ENCODE results near the gene SMYD3.
A peak's percentile ranks its signal among the peaks of the same experiment; 100 is the strongest.
"Not testable (repeated sequence)": the region's sequence is repeated elsewhere in the genome, so short reads cannot be mapped to it uniquely, and the experiment has no call there.

Gene SMYD3

GRCh38 chr1:245715291-245715701 is 791.8 kb downstream of the SMYD3 start:
- no peak overlapping the region for H3K4ac ChIP-seq (ENCODE audit: low read depth in 1 of 2, low read length in 2 of 2)
- no peak overlapping the region for H3K14ac ChIP-seq (ENCODE audit: low read length in 2 of 2)
- H3K18ac ChIP-seq (ENCODE audit: low read depth in 1 of 2, low read length in 2 of 2), result peak overlapping the region in 1 of 2 experiments; percentile 11
- no peak overlapping the region for H2AFZ ChIP-seq (ENCODE audit: low read depth, low read length)
- peak; percentile 10 for DNase-seq
- peaks cover 0 to 5% of the 10 kb centered on the region in 2 experiments for H3K27me3 ChIP-seq (ENCODE audit: control insufficient read depth in 1 of 2, insufficient read depth in 1 of 2, low read length in 2 of 2)
- no peak overlapping the region for H4K91ac ChIP-seq (ENCODE audit: low read length)
- H2BK12ac ChIP-seq (ENCODE audit: low read length in 2 of 2), result no peak overlapping the region
- no peak overlapping the region for H3K23ac ChIP-seq (ENCODE audit: low read length in 2 of 2)
- no peak overlapping the region for H2BK120ac ChIP-seq (ENCODE audit: low read depth, low read length)
- H3K4me3 ChIP-seq (ENCODE audit: insufficient read depth in 1 of 2, low read depth in 1 of 2, low read length in 2 of 2), result no peak overlapping the region
- no peaks in the 10 kb centered on the region for H3K79me1 ChIP-seq (replicated peaks; ENCODE audit: low read length, poor library complexity, severe bottlenecking)
- H2BK15ac ChIP-seq (ENCODE audit: low read depth, poor library complexity, severe bottlenecking), result no peak overlapping the region
- no peak overlapping the region for H4K8ac ChIP-seq (ENCODE audit: low read length)
- H3K9me3 ChIP-seq (ENCODE audit: control insufficient read depth, low read length), result no peaks in the 10 kb centered on the region
- H3K36me3 ChIP-seq (ENCODE audit: control insufficient read depth in 1 of 2, insufficient read depth in 2 of 2, low read depth in 1 of 2, low read length in 2 of 2), result no peaks in the 10 kb centered on the region
- no peak overlapping the region for H3K4me2 ChIP-seq (ENCODE audit: low read length, poor library complexity, severe bottlenecking)
- no peak overlapping the region for H2AK5ac ChIP-seq (ENCODE audit: low read length, severe bottlenecking)
- peaks cover 10% of the 10 kb centered on the region for H3K4me1 ChIP-seq (ENCODE audit: control insufficient read depth, insufficient read depth, low read depth, low read length)
- H3K27ac ChIP-seq (ENCODE audit: low read length, poor library complexity, severe bottlenecking), result no peak overlapping the region
- H2BK5ac ChIP-seq (ENCODE audit: low read depth, low read length, poor library complexity, severe bottlenecking), result no peak overlapping the region
- H3K9ac ChIP-seq (ENCODE audit: low read length), result no peak overlapping the region
- 68% methylated on average over 9 of the region's 9 CpGs for WGBS

GRCh38 chr1:245714027-245714426 is 793.1 kb downstream of the SMYD3 start:
- WGBS, result 100% methylated on average over 1 of the region's 3 CpGs

GRCh38 chr1:245710961-245711903 is 795.8 kb downstream of the SMYD3 start:
- Histone ChIP-seq H3K4me3 (ENCODE audit: insufficient read depth in 1 of 2, low read depth in 1 of 2, low read length in 2 of 2) (no peak overlapping the region), H2BK5ac (ENCODE audit: low read depth, low read length, poor library complexity, severe bottlenecking) (no peak overlapping the region), H3K14ac (ENCODE audit: low read length in 2 of 2) (no peak overlapping the region), H4K8ac (ENCODE audit: low read length) (no peak overlapping the region), H3K23ac (ENCODE audit: low read length in 2 of 2) (no peak overlapping the region), H2BK12ac (ENCODE audit: low read length in 2 of 2) (no peak overlapping the region), H3K18ac (ENCODE audit: low read depth in 1 of 2, low read length in 2 of 2) (no peak overlapping the region), H3K36me3 (ENCODE audit: control insufficient read depth in 1 of 2, insufficient read depth in 2 of 2, low read depth in 1 of 2, low read length in 2 of 2) (no peaks in the 10 kb centered on the region), H3K79me1 (replicated peaks; ENCODE audit: low read length, poor library complexity, severe bottlenecking) (no peaks in the 10 kb centered on the region), H3K4me1 (ENCODE audit: control insufficient read depth, insufficient read depth, low read depth, low read length) (peaks cover 9% of the 10 kb centered on the region), H3K27ac (ENCODE audit: low read length, poor library complexity, severe bottlenecking) (no peak overlapping the region), H3K9me3 (ENCODE audit: control insufficient read depth, low read length) (no peaks in the 10 kb centered on the region), H2AFZ (ENCODE audit: low read depth, low read length) (no peak overlapping the region), H2AK5ac (ENCODE audit: low read length, severe bottlenecking) (no peak overlapping the region), H3K9ac (ENCODE audit: low read length) (no peak overlapping the region), H3K27me3 (ENCODE audit: control insufficient read depth in 1 of 2, insufficient read depth in 1 of 2, low read length in 2 of 2) (peaks cover 0 to 5% of the 10 kb centered on the region in 2 experiments), H2BK120ac (ENCODE audit: low read depth, low read length) (no peak overlapping the region), H4K91ac (ENCODE audit: low read length) (no peak overlapping the region), H3K4me2 (ENCODE audit: low read length, poor library complexity, severe bottlenecking) (no peak overlapping the region), H3K4ac (ENCODE audit: low read depth in 1 of 2, low read length in 2 of 2) (no peak overlapping the region), H2BK15ac (ENCODE audit: low read depth, poor library complexity, severe bottlenecking) (no peak overlapping the region)
- WGBS, result 80% methylated on average over 30 of the region's 30 CpGs
- DNase-seq, result no peak

More at GRCh38 chr1:245714027-245714426, 793.1 kb downstream of the SMYD3 start:
- not testable (repeated sequence) for H2BK120ac ChIP-seq (ENCODE audit: low read depth, low read length); H3K36me3 ChIP-seq (ENCODE audit: control insufficient read depth in 1 of 2, insufficient read depth in 2 of 2, low read depth in 1 of 2, low read length in 2 of 2); H4K91ac ChIP-seq (ENCODE audit: low read length); H3K23ac ChIP-seq (ENCODE audit: low read length in 2 of 2); H2BK5ac ChIP-seq (ENCODE audit: low read depth, low read length, poor library complexity, severe bottlenecking); DNase-seq; H3K79me1 ChIP-seq (replicated peaks; ENCODE audit: low read length, poor library complexity, severe bottlenecking); H2AFZ ChIP-seq (ENCODE audit: low read depth, low read length); H3K14ac ChIP-seq (ENCODE audit: low read length in 2 of 2); H3K4me3 ChIP-seq (ENCODE audit: insufficient read depth in 1 of 2, low read depth in 1 of 2, low read length in 2 of 2); H3K27me3 ChIP-seq (ENCODE audit: control insufficient read depth in 1 of 2, insufficient read depth in 1 of 2, low read length in 2 of 2); H2BK12ac ChIP-seq (ENCODE audit: low read length in 2 of 2); H4K8ac ChIP-seq (ENCODE audit: low read length); H3K18ac ChIP-seq (ENCODE audit: low read depth in 1 of 2, low read length in 2 of 2); H3K4me2 ChIP-seq (ENCODE audit: low read length, poor library complexity, severe bottlenecking); H3K27ac ChIP-seq (ENCODE audit: low read length, poor library complexity, severe bottlenecking); H2BK15ac ChIP-seq (ENCODE audit: low read depth, poor library complexity, severe bottlenecking); H3K9ac ChIP-seq (ENCODE audit: low read length); H3K9me3 ChIP-seq (ENCODE audit: control insufficient read depth, low read length); H2AK5ac ChIP-seq (ENCODE audit: low read length, severe bottlenecking); H3K4ac ChIP-seq (ENCODE audit: low read depth in 1 of 2, low read length in 2 of 2)
- peaks cover 10% of the 10 kb centered on the region for H3K4me1 ChIP-seq (ENCODE audit: control insufficient read depth, insufficient read depth, low read depth, low read length)

GRCh38 chr1:245707941-245708340 is 799.1 kb downstream of the SMYD3 start:
- Histone ChIP-seq H2BK5ac (ENCODE audit: low read depth, low read length, poor library complexity, severe bottlenecking) (no peak overlapping the region), H4K8ac (ENCODE audit: low read length) (no peak overlapping the region), H2BK15ac (ENCODE audit: low read depth, poor library complexity, severe bottlenecking) (no peak overlapping the region), H3K4me3 (ENCODE audit: insufficient read depth in 1 of 2, low read depth in 1 of 2, low read length in 2 of 2) (no peak overlapping the region), H4K91ac (ENCODE audit: low read length) (no peak overlapping the region), H3K14ac (ENCODE audit: low read length in 2 of 2) (no peak overlapping the region), H2BK12ac (ENCODE audit: low read length in 2 of 2) (no peak overlapping the region), H3K27ac (ENCODE audit: low read length, poor library complexity, severe bottlenecking) (no peak overlapping the region), H3K4me2 (ENCODE audit: low read length, poor library complexity, severe bottlenecking) (no peak overlapping the region), H3K9ac (ENCODE audit: low read length) (no peak overlapping the region), H3K79me1 (replicated peaks; ENCODE audit: low read length, poor library complexity, severe bottlenecking) (no peaks in the 10 kb centered on the region), H3K4me1 (ENCODE audit: control insufficient read depth, insufficient read depth, low read depth, low read length) (peaks cover 10% of the 10 kb centered on the region), H3K27me3 (ENCODE audit: control insufficient read depth in 1 of 2, insufficient read depth in 1 of 2, low read length in 2 of 2) (peaks cover 0 to 5% of the 10 kb centered on the region in 2 experiments), H2AFZ (ENCODE audit: low read depth, low read length) (no peak overlapping the region), H2AK5ac (ENCODE audit: low read length, severe bottlenecking) (no peak overlapping the region), H3K18ac (ENCODE audit: low read depth in 1 of 2, low read length in 2 of 2) (no peak overlapping the region), H2BK120ac (ENCODE audit: low read depth, low read length) (no peak overlapping the region), H3K9me3 (ENCODE audit: control insufficient read depth, low read length) (no peaks in the 10 kb centered on the region), H3K23ac (ENCODE audit: low read length in 2 of 2) (no peak overlapping the region), H3K4ac (ENCODE audit: low read depth in 1 of 2, low read length in 2 of 2) (no peak overlapping the region), H3K36me3 (ENCODE audit: control insufficient read depth in 1 of 2, insufficient read depth in 2 of 2, low read depth in 1 of 2, low read length in 2 of 2) (no peaks in the 10 kb centered on the region)
- no peak for DNase-seq
- WGBS, result 89% methylated on average over 5 of the region's 5 CpGs
